Pons (tissue), 1 donor: Measurements from ENCODE around the gene CADPS.

ENCODE experiments used
- DNase-seq: peaks from one replicate; pipeline ENCODE4 v3.0.0-alpha.2; 2016; ENCODE audit warnings: low spot score

CADPS gene

GRCh38 chr3:62372621-62373041, 502.6 kb downstream of the CADPS start:
- no peak for DNase-seq

- no peak for DNase-seq
These were observed 503.3 kb downstream of the CADPS start for GRCh38 chr3:62371720-62372591.

- DNase-seq: no peak
These were observed 504.1 kb downstream of the CADPS start for GRCh38 chr3:62370858-62371719.

GRCh38 chr3:62370112-62370857, 504.9 kb downstream of the CADPS start:
- DNase-seq: no peak

- DNase-seq: no peak
These were observed 505.8 kb downstream of the CADPS start for GRCh38 chr3:62369476-62369743.

GRCh38 chr3:62368705-62369475, 506.3 kb downstream of the CADPS start:
- no peak for DNase-seq

- no peak for DNase-seq
These were observed 506.9 kb downstream of the CADPS start for GRCh38 chr3:62368290-62368704.

GRCh38 chr3:62367763-62368195, 507.4 kb downstream of the CADPS start:
- no peak for DNase-seq

- no peak for DNase-seq
These were observed 509.1 kb downstream of the CADPS start for GRCh38 chr3:62366126-62366484.

GRCh38 chr3:62365391-62366125, 509.7 kb downstream of the CADPS start:
- DNase-seq: no peak

GRCh38 chr3:62364191-62364590, 511.0 kb downstream of the CADPS start:
- DNase-seq: no peak

GRCh38 chr3:62363275-62363674, 511.9 kb downstream of the CADPS start:
- no peak for DNase-seq

- DNase-seq: no peak
These were observed 513.4 kb downstream of the CADPS start for GRCh38 chr3:62361824-62362223.

GRCh38 chr3:62361261-62361660, 514.0 kb downstream of the CADPS start:
- no peak for DNase-seq

- DNase-seq: no peak
These were observed 515.7 kb downstream of the CADPS start for GRCh38 chr3:62359531-62359930.

GRCh38 chr3:62356356-62356755, 518.9 kb downstream of the CADPS start:
- DNase-seq: no peak

GRCh38 chr3:62355703-62356102, 519.5 kb downstream of the CADPS start:
- no peak for DNase-seq
